PC-3 (cell line): ENCODE results near the gene ANKS6. TPM values are rescaled to one million over a fixed set of nuclear protein-coding genes. Genes with fewer than 3 reads are reported as not detected.

Experiments used
- ATAC-seq: fragments of 200-7000 bp; cut with Tn5 transposase; 2 replicates; pipeline ENCODE4 v1.9.1; 2020; ENCODE audit warnings: mild to moderate bottlenecking, moderate library complexity
- BruUV-seq: library from RNA; stranded (reverse); fragments of 400-500 nt; replicated peaks from 2 replicates; lab custom pipeline; 2021; lab: Mats Ljungman, UMichigan
- CTCF ChIA-PET: fragments of 300-600 bp; sonication (Branson Sonifier 250); formaldehyde crosslinking; loops from one replicate; lab custom pipeline; 2022; ENCODE audit warnings: antibody characterized with exemption; lab: Charles Lee
- POLR2A ChIA-PET: fragments of 300-600 bp; sonication (Branson Sonifier 250); formaldehyde crosslinking; loops from one replicate; lab custom pipeline; 2022; ENCODE audit warnings: antibody characterized with exemption; ENCODE audit not compliant: unreplicated experiment; lab: Charles Lee
- DNase-seq: peaks from one replicate; pipeline ENCODE4 v3.0.0-alpha.2; 2015
- H2AFZ ChIP-seq: fragments of 300-600 bp; sonication (generic); 2 replicates; pipeline ENCODE4 v1.6.0; 2016; ENCODE audit warnings: antibody characterized with exemption, low read length
- H3F3A ChIP-seq: fragments of 300-600 bp; sonication (generic); one replicate; pipeline ENCODE4 v1.6.0; 2017; ENCODE audit warnings: antibody characterized with exemption, low read length, control low read depth, mild to moderate bottlenecking; ENCODE audit not compliant: unreplicated experiment
- H3K27ac ChIP-seq: fragments of 300-600 bp; sonication (generic); 2 replicates; pipeline ENCODE4 v1.5.1; 2016; ENCODE audit warnings: mild to moderate bottlenecking, low read length
- H3K27me3 ChIP-seq: fragments of 300-600 bp; sonication (generic); 2 replicates; pipeline ENCODE4 v1.6.1; 2016; ENCODE audit warnings: low read length, mixed read lengths
- H3K36me3 ChIP-seq: fragments of 300-600 bp; sonication (generic); 2 replicates; pipeline ENCODE4 v1.6.1; 2016; ENCODE audit warnings: low read depth, mixed run types, low read length, mixed read lengths
- H3K4me1 ChIP-seq: fragments of 300-600 bp; sonication (generic); 2 replicates; pipeline ENCODE4 v1.5.1; 2016; ENCODE audit warnings: low read length; ENCODE audit not compliant: insufficient read depth
- H3K4me2 ChIP-seq: fragments of 300-600 bp; sonication (generic); 2 replicates; pipeline ENCODE4 v1.6.0; 2016; ENCODE audit warnings: low read length
- H3K4me3 ChIP-seq: fragments of 300-600 bp; sonication (generic); 2 replicates; pipeline ENCODE4 v1.5.1; 2016; ENCODE audit warnings: mild to moderate bottlenecking, low read length, mixed read lengths
- H3K79me2 ChIP-seq: fragments of 300-600 bp; sonication (generic); 2 replicates; pipeline ENCODE4 v1.6.1; 2017; ENCODE audit warnings: low read length, mixed read lengths
- H3K9ac ChIP-seq: fragments of 300-600 bp; sonication (generic); 2 replicates; pipeline ENCODE4 v1.6.0; 2016; ENCODE audit warnings: mild to moderate bottlenecking, low read length
- H3K9me2 ChIP-seq: fragments of 300-600 bp; sonication (generic); replicated peaks from 2 replicates; pipeline ENCODE4 v1.6.1; 2016; ENCODE audit warnings: mixed run types, low read length, mixed read lengths
- H3K9me3 ChIP-seq: fragments of 300-600 bp; sonication (generic); 2 replicates; pipeline ENCODE4 v1.6.1; 2016; ENCODE audit warnings: low read length, mixed read lengths
- H4K20me1 ChIP-seq: fragments of 300-600 bp; sonication (generic); 2 replicates; pipeline ENCODE4 v1.6.1; 2016; ENCODE audit warnings: low read length, mixed read lengths
- EZH2 ChIP-seq: fragments of 300-600 bp; sonication (generic); IDR thresholded peaks from one replicate; pipeline ENCODE4 v1.6.1; 2017; ENCODE audit warnings: antibody characterized with exemption, mild to moderate bottlenecking, low read length; ENCODE audit not compliant: unreplicated experiment
- EZH2phosphoT487 ChIP-seq: fragments of 300-600 bp; sonication (generic); IDR thresholded peaks from 2 replicates; pipeline ENCODE4 v1.6.1; 2018; ENCODE audit warnings: mild to moderate bottlenecking, antibody characterized with exemption, low read length, borderline replicate concordance
- intact Hi-C: fragments of 100-400 bp; cut with micrococcal nuclease; formaldehyde crosslinking; loops from 2 replicates; pipeline ENCODE4 v1.9.0; 2023
- total RNA-seq: library from RNA; depleted of rRNA; stranded (reverse); fragments of >200 nt; gene quantifications from 2 replicates; pipeline ENCODE4 v1.2.3, GENCODE V29; 2014
- TF ChIP-seq, protein P1 (sequence below): fragments of 300-600 bp; sonication (generic); conservative IDR thresholded peaks from 2 replicates; pipeline ENCODE4 v1.5.1; 2017; ENCODE audit warnings: antibody characterized with exemption, low read depth, mild to moderate bottlenecking, low read length

The ANKS6 gene
- total RNA-seq, 1 experiment from 2014 or later = 39.7 TPM

DNA sequence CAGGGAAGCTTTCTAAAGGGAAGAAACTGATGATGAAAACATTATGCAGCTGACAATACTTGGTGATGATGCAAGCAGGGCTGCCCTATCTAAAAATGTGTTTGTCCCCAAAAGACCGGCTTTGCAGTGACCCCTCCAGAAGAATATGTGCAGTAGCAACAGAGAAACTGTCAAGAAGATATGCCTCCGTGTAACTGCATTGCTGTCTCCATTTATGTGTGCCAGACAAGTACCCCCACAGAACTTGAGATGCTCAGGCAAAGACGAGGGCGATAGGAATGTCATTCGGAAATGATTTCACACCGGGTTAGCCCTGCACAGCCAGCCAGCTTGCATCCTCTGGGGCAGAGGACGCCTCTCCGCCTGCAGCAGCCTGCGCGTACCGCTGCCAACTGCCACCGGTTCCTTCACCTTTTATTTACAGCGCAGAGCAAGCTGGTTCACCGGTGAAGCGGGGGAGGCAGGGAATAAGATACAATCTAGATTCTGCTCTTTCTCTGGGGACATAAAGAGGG is 89.6 kb downstream of the ANKS6 start:
- Histone ChIP-seq H3K27me3 (peaks cover 30% of the 10 kb centered on the region), H3K9me3 (no peaks in the 10 kb centered on the region), H4K20me1 (no peaks in the 10 kb centered on the region), H3F3A (no peaks in the 10 kb centered on the region), H3K4me1 (no peaks in the 10 kb centered on the region), H3K9ac (no peak overlapping the region), H3K79me2 (no peaks in the 10 kb centered on the region), H3K4me2 (peak overlapping the region; percentile 91), H3K4me3 (peak overlapping the region; percentile 60), H2AFZ (peak overlapping the region; percentile 73), H3K36me3 (no peaks in the 10 kb centered on the region), H3K9me2 (no peaks in the 10 kb centered on the region), H3K27ac (no peak overlapping the region)
- TF ChIP-seq, protein P1, sequence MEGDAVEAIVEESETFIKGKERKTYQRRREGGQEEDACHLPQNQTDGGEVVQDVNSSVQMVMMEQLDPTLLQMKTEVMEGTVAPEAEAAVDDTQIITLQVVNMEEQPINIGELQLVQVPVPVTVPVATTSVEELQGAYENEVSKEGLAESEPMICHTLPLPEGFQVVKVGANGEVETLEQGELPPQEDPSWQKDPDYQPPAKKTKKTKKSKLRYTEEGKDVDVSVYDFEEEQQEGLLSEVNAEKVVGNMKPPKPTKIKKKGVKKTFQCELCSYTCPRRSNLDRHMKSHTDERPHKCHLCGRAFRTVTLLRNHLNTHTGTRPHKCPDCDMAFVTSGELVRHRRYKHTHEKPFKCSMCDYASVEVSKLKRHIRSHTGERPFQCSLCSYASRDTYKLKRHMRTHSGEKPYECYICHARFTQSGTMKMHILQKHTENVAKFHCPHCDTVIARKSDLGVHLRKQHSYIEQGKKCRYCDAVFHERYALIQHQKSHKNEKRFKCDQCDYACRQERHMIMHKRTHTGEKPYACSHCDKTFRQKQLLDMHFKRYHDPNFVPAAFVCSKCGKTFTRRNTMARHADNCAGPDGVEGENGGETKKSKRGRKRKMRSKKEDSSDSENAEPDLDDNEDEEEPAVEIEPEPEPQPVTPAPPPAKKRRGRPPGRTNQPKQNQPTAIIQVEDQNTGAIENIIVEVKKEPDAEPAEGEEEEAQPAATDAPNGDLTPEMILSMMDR = no peak
- intact Hi-C loops = loop anchor here (1.0 to 10.0 kb wide), 3 partner anchors 49 to 391 kb away; no protein-coding TSS in a partner anchor
- DNase-seq (peak; percentile 19), ATAC-seq (peak; percentile 48)
- ChIA-PET CTCF (no interaction called here), POLR2A (no interaction called here)
- BruUV-seq = no TSS peak

DNA sequence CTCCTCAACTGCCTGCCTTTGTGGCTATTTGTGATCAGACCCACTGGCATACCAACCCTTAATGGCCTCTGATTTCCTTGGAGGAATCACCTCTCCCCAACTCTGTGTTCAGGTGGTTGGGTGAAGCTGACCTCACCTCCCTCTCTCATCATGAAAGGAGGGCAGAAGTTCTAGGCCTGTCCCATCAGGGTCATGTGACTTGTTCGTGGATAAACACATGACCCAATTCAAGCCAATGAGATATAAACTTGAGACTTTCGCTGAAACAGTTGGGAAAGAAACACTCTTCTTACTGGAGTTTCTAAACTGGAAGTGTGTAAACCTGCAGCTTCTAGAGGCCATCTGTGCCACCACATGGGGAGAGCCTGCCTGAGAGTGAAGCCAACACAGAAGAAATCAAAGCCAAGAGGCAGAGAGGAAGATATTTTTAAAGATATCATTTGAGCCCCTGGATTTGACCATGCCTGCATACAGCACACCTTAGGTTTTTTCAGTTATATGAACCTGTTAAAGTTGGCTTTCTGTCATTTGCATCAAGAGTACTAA is 93.4 kb downstream of the ANKS6 start:
- Histone ChIP-seq H3K4me1 (no peaks in the 10 kb centered on the region), H3K9me2 (no peaks in the 10 kb centered on the region), H3K4me2 (no peak overlapping the region), H3K27ac (no peak overlapping the region), H4K20me1 (no peaks in the 10 kb centered on the region), H3K36me3 (no peaks in the 10 kb centered on the region), H3K79me2 (no peaks in the 10 kb centered on the region), H3K4me3 (no peak overlapping the region), H3K27me3 (peaks cover 20% of the 10 kb centered on the region), H3F3A (no peaks in the 10 kb centered on the region), H3K9me3 (no peaks in the 10 kb centered on the region), H2AFZ (no peak overlapping the region), H3K9ac (no peak overlapping the region)
- intact Hi-C loops = loop anchor here (10.0 kb wide), 1 partner anchor 148 kb away; no protein-coding TSS in a partner anchor
- no peak for ATAC-seq
- TF ChIP-seq, protein P1 = no peak
- TF ChIP-seq EZH2phosphoT487 = no peak
- TF ChIP-seq EZH2 = no peak
- CTCF ChIA-PET = no interaction called here
- BruUV-seq = no TSS peak
- POLR2A ChIA-PET = no interaction called here
- no peak for DNase-seq

DNA sequence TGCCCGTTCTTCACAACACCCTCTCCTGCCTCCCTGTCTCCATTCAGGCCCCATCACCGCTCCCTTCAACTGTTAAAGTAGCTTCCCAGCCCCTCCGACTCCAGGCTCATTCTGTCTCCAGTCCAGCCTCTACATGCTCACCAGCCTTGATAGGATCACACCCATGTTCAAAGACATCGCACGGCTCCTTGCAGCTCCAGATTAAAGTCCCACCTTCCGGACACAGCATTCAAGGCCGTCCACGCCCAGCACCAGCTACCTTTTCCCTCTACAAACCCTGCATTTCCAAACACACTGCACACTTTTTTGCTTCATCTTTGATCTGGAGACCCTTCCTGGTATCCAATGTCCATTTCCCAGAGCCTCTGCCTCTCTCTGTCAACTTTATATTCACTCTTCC is 94.0 kb downstream of the ANKS6 start:
- no peak overlapping the region for H3K27ac ChIP-seq
- ATAC-seq (no peak), DNase-seq (no peak)
- ChIA-PET POLR2A (no interaction called here), CTCF (interaction anchor here (0.5 kb wide), 1 partner anchor 77 kb away, joined by 4 read pairs; no protein-coding TSS in a partner anchor)
- H3K9me2 ChIP-seq = no peaks in the 10 kb centered on the region
- H3F3A ChIP-seq = no peaks in the 10 kb centered on the region
- H3K4me2 ChIP-seq = no peak overlapping the region
- no peaks in the 10 kb centered on the region for H3K4me1 ChIP-seq
- H4K20me1 ChIP-seq = no peaks in the 10 kb centered on the region
- H3K4me3 ChIP-seq = no peak overlapping the region
- H2AFZ ChIP-seq = no peak overlapping the region
- no TSS peak for BruUV-seq
- H3K9me3 ChIP-seq = no peaks in the 10 kb centered on the region
- intact Hi-C loops = loop anchor here (10.0 kb wide), 1 partner anchor 148 kb away; no protein-coding TSS in a partner anchor
- TF ChIP-seq EZH2phosphoT487 (no peak), EZH2 (no peak)
- TF ChIP-seq, protein P1 = no peak
- H3K79me2 ChIP-seq = no peaks in the 10 kb centered on the region
- H3K9ac ChIP-seq = no peak overlapping the region
- no peaks in the 10 kb centered on the region for H3K36me3 ChIP-seq
- H3K27me3 ChIP-seq = peaks cover 20% of the 10 kb centered on the region; the same call in 1 of the 2 replicates
